GM21717 (cell line): Measurements from ENCODE around the gene ATP6V1D.
"Not testable (repeated sequence)": the region's sequence is repeated elsewhere in the genome, so short reads cannot be mapped to it uniquely, and the experiment has no call there.

ENCODE experiments used
- ATAC-seq: cut with Tn5 transposase; IDR thresholded peaks from one replicate; pipeline ENCODE4 v1.9.1; 2021; ENCODE audit warnings: mild to moderate bottlenecking, moderate library complexity; ENCODE audit not compliant: unreplicated experiment

The ATP6V1D gene

GRCh38 chr14:67371247-67372148 lies 11.9 kb upstream of the ATP6V1D start:
- no peak for ATAC-seq

DNA sequence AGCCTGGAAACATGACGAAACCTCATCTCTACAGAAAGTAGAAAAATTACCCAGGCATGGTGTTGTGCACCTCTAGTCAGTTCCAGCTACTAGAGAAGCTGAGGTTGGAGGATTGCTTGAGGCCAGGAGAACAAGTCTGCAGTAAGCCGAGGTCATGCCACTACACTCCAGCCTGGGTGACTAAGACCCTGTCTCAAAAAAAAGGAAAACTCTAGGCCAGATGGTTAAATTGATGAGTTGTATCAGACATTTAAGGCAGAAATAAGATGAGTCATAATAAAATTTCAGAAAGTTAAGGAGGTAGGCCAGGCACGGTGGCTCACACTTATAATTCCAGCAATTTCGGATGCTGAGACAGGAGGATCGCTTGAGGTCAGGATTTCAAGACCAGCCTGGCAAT lies 11.2 kb upstream of the ATP6V1D start:
- no peak for ATAC-seq

DNA sequence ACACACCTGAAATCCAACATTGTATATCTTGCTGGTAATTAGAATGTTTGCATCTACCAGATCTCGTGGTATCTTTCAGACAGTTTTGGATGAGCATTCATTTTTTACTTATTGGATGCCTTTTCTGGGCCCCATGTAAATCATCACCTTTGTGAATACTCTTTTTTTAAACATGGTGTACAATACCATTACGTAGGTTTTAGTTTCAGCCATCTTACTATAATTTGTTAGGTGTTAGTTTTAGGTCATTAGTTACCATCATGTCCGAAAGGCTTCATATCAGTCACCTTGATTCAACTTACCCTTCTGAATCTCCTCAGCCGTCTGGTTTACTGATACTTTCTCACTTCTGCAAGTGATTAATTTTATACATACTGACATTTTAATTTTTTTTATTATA lies 5.9 kb upstream of the ATP6V1D start:
- ATAC-seq = no peak

GRCh38 chr14:67360470-67361206 lies 1.0 kb upstream of the ATP6V1D start:
- ATAC-seq = peak; percentile 28

DNA sequence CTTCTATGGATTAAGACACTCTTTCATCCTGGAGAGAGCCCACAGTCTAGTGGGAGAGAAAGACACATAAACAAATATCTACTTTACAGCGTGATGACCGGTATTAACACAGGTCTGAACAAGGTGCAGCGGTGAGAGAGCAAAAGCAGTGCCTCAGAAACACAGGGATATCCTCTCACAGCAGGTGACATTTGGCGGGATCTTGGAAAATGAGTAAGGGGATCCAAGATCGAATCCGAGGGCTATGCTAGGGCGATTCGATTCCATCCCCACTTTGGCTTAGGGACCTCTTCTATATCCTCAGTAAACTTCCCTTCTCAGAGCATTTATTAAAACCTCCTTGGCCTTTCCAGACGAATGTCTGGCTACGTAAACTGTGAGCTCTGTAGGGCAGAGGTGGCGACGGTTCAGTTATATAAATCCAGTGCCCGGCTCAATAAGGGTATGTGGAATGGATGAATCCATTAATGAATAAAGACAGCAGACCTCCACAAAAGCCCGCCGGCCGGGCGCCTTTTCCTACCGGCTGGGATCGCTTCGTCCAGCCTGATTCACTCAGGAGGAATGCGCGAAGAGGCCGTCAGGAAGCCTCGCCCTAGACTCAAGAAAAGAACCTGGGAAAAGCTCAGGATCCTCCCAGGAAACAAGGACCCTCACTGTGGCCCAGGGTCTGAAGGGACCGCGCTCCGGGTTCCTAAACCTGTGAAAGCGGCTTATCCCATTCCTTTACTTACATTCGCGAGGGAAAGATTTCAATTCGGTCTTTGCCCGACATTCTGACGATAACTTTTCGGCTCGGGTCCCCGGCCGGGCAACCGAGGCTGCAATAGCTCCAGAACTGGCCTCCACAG lies 455 bp downstream of the ATP6V1D start:
- ATAC-seq = peak; percentile 2

DNA sequence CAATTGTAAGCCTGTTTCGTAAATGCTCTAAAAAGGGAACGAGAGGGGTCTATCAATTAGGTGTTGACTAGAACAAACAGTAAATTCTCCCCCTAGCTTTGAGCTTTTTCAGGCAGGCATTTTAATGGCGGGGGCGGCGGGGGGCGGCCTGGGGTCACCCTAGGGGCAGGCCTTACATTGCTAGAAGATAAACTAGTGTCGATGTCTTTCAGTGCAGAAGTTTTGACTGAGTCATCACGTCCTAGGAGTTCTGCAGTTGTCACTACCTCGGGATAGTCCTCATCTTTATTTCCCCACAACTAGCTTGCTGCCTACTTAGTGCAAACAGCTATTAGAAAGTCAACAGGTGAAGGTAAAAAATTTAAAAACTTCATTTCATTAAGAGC lies 1.6 kb downstream of the ATP6V1D start:
- ATAC-seq = no peak

GRCh38 chr14:67357186-67357968 lies 2.2 kb downstream of the ATP6V1D start:
- ATAC-seq = no peak

GRCh38 chr14:67352055-67352454 lies 7.5 kb downstream of the ATP6V1D start:
- no peak for ATAC-seq

DNA sequence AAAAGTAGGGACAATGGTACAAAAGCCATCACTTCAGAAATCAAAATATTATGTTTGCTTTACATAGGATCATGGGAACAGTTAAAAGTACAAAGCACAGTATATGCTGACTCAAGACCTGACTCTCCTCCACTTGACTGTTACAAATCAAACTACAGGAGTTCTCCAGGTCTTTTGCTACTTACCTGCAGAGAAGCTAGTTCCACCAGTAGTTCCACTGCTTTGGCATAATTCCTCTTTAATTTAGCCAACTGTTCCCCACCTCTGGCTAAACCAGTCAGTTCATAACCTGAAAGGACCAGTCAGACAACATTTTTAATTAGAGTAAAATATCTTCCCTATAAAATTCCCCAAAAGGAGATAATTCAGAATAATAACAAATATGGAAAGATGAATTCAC lies 14.0 kb downstream of the ATP6V1D start:
- ATAC-seq = no peak

- no peak for ATAC-seq
Measured at GRCh38 chr14:67343601-67344230, 15.9 kb downstream of the ATP6V1D start.

GRCh38 chr14:67341231-67341630 lies 18.4 kb downstream of the ATP6V1D start:
- ATAC-seq = not testable (repeated sequence)

- ATAC-seq = no peak
Measured at GRCh38 chr14:67335781-67336180, 23.8 kb downstream of the ATP6V1D start.

DNA sequence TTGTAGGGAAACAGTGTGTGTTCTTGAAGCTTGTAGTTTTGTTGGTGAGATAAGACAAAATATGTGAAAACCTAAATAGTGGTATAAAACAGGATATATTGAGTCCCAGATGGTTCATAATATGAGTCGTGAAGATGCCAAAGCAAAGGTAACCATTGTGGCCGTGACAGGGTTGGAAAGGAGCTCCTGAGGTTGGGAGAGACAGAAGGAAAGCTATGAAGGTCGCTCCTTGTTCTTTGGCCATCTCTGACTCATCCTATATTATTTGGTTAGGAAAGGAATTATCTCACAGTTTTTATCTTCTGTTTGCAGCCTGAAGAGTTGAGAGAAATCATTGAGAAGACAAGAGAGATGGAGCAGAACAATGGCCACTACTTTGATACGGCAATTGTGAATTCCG lies 27.1 kb downstream of the ATP6V1D start:
- ATAC-seq = no peak

- no peak for ATAC-seq
Measured at GRCh38 chr14:67331368-67332125, 28.1 kb downstream of the ATP6V1D start.

DNA sequence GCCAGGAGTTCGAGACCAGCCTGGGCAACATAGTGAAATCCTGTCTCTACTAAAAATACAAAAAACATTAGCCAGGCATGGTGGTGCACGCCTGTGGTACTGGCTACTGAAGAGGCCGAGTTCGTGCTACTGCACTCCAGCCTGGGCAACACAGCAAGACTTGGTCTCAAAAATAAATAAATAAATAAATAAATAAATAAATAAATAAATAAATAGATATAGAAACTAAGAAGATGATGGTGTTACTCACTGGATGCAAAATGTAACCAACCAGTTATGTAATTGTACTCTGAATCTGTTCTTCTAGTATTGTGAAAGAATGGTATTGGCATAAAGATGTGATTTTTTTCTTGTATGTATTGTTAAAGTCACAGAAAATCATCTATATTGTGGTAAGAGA lies 29.9 kb downstream of the ATP6V1D start:
- not testable (repeated sequence) for ATAC-seq

- ATAC-seq = no peak
Measured at GRCh38 chr14:67319142-67319541, 40.5 kb downstream of the ATP6V1D start.

- no peak for ATAC-seq
Measured at GRCh38 chr14:67317822-67318221, 41.8 kb downstream of the ATP6V1D start.

DNA sequence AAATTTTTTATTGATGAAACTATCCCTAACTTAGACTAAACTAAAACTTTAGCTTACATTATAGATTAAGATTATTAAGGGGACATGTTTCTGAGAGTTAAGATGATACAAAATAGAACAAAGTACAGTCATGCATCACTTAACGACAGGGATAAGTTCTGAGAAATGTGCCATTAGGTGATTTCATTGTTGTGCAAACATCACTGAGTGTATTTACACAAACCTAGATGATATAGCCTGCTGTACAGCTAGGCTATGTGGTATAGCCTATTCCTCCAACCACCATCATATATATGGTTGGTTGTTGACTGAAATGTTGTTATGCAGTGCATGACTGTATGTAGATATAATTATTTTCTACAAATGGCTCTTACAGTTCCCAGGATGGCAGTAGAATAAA lies 46.5 kb downstream of the ATP6V1D start:
- no peak for ATAC-seq

GRCh38 chr14:67311868-67312267 lies 47.7 kb downstream of the ATP6V1D start:
- ATAC-seq = no peak
